GM12865 (cell line): Measurements from ENCODE around the gene CLBA1.
A peak's percentile ranks its signal among the peaks of the same experiment; 100 is the strongest.

Experiments used
- DNase-seq: peaks from one replicate; pipeline ENCODE4 v3.0.0; 2010; ENCODE audit warnings: low read depth
- H3K4me3 ChIP-seq: 2 replicates; pipeline ENCODE4 v1.5.1; 2011; ENCODE audit warnings: mild to moderate bottlenecking, low read depth, low read length, control low read depth
- CTCF ChIP-seq: IDR thresholded peaks from 2 replicates; pipeline ENCODE4 v1.5.1; 2011; ENCODE audit warnings: low read length, control low read depth, low read depth, inconsistent platforms; ENCODE audit not compliant: insufficient read depth; ENCODE audit errors: missing control alignments

CLBA1 gene

GRCh38 chr14:105010891-105011291 lies 25.3 kb downstream of the CLBA1 start:
- TF ChIP-seq CTCF, result no peak
- H3K4me3 ChIP-seq, result no peak overlapping the region
- DNase-seq, result no peak

GRCh38 chr14:105011312-105011990 lies 25.9 kb downstream of the CLBA1 start:
- TF ChIP-seq CTCF, result no peak
- no peak overlapping the region for H3K4me3 ChIP-seq
- DNase-seq, result no peak

GRCh38 chr14:105012171-105012985 lies 26.8 kb downstream of the CLBA1 start:
- peak; percentile 16 for TF ChIP-seq CTCF
- H3K4me3 ChIP-seq, result no peak overlapping the region
- DNase-seq, result no peak

- no peak overlapping the region for H3K4me3 ChIP-seq
- TF ChIP-seq CTCF, result no peak
- peak; percentile 41 for DNase-seq
Measured at GRCh38 chr14:105013150-105013785, 27.7 kb downstream of the CLBA1 start.

GRCh38 chr14:105014032-105014431 lies 28.4 kb downstream of the CLBA1 start:
- DNase-seq, result no peak
- no peak overlapping the region for H3K4me3 ChIP-seq
- no peak for TF ChIP-seq CTCF

GRCh38 chr14:105014631-105015030 lies 29.0 kb downstream of the CLBA1 start:
- no peak for TF ChIP-seq CTCF
- H3K4me3 ChIP-seq, result peak overlapping the region; percentile 0; the same call in 1 of the 2 replicates
- DNase-seq, result no peak
